OCI-LY3 (cell line): ENCODE results near the gene CAMTA1.

Source experiments
- EZH2phosphoT487 ChIP-seq: fragments of 200-600 bp; shearing (Covaris generic); IDR thresholded peaks from 2 replicates; pipeline ENCODE4 v1.6.1; 2018; ENCODE audit warnings: antibody characterized with exemption, mixed run types, low read depth
- TF ChIP-seq, protein P1 (sequence below): fragments of 200-600, 300-600 bp; sonication (generic); IDR thresholded peaks from 2 replicates; pipeline ENCODE4 v1.5.1; 2014; ENCODE audit warnings: antibody characterized with exemption, low read length, low read depth

DNA sequence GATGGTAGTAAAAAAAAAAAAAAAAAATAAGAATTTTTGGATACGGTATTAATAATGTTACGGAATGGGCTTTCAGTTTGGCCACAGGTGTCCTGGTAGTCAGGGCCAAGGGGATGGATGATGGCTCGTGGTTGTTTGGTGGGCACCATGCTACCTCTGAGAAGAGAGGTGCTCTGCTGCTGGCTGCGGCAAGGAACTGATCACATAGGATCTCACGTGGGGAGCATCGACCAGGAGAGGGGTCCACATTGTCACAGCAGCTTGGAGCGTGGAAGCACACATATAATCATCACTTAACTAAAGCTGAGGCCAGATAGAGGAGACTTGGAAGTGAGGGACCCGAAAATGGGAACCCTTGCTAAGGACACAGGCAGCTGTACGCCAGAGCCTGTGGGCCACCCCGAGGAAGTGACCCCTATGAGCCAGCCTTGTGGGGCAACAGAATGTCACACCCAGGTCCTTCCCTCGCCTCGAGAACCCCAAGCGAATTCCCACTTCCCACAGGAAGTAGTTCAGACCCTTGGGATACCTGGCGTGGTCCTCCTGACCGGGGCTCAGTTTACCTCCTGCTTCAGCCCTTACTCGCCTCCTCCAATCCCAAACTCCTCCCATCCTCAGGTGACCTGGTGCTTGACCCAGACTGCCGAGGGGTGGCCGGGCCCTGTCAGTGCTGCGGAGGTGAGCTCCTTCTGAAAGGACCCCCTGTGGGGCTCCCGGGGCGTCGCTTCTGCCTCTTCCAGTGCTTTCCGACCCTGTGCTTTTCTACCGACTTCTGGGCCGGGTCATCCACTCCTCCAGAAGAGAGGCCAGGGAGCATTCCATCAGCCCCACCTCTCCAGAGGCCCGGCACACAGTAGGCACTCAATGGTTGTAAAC lies 222.0 kb downstream of the CAMTA1 start:
- TF ChIP-seq, protein P1, sequence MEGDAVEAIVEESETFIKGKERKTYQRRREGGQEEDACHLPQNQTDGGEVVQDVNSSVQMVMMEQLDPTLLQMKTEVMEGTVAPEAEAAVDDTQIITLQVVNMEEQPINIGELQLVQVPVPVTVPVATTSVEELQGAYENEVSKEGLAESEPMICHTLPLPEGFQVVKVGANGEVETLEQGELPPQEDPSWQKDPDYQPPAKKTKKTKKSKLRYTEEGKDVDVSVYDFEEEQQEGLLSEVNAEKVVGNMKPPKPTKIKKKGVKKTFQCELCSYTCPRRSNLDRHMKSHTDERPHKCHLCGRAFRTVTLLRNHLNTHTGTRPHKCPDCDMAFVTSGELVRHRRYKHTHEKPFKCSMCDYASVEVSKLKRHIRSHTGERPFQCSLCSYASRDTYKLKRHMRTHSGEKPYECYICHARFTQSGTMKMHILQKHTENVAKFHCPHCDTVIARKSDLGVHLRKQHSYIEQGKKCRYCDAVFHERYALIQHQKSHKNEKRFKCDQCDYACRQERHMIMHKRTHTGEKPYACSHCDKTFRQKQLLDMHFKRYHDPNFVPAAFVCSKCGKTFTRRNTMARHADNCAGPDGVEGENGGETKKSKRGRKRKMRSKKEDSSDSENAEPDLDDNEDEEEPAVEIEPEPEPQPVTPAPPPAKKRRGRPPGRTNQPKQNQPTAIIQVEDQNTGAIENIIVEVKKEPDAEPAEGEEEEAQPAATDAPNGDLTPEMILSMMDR: no peak
- no peak for TF ChIP-seq EZH2phosphoT487
